HG02642 (cell line): Measurements from ENCODE around the gene RBBP8NL.

ENCODE experiments used
- ATAC-seq: cut with Tn5 transposase; IDR thresholded peaks from one replicate; pipeline ENCODE4 v1.9.1; 2021; ENCODE audit warnings: mild to moderate bottlenecking; ENCODE audit not compliant: unreplicated experiment, poor library complexity

The RBBP8NL gene

GRCh38 chr20:62427172-62428001, at the start of gene RBBP8NL:
Gene RBBP8NL, minus strand, starts transcription at chr20:62427539. Its CDS starts 7,892 bp downstream, at chr20:62419647.
- ATAC-seq, result no peak

GRCh38 chr20:62476056-62476838, 48.9 kb upstream of the RBBP8NL start:
- no peak for ATAC-seq

DNA sequence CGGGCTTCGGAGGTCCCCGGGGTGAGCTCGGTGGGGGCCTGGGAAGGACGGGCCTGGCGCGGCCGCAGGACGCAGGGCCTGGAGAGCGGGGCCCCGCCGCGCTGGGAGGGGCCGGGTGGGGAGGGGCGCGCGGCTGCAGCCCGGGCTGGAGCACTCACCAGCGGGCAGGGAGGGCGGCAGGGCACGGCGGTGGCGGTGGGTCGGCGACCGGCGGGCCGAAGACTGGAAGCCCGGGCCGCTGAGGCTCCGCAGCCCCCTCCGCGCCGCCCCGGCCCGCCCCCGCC, 48.4 kb upstream of the RBBP8NL start, which contains the start of gene GATA5:
GATA5 (minus strand) TSS at position 224 of the 284 bp plus-strand sequence. CDS start 474 bp downstream, outside the sequence.
- ATAC-seq, result no peak

DNA sequence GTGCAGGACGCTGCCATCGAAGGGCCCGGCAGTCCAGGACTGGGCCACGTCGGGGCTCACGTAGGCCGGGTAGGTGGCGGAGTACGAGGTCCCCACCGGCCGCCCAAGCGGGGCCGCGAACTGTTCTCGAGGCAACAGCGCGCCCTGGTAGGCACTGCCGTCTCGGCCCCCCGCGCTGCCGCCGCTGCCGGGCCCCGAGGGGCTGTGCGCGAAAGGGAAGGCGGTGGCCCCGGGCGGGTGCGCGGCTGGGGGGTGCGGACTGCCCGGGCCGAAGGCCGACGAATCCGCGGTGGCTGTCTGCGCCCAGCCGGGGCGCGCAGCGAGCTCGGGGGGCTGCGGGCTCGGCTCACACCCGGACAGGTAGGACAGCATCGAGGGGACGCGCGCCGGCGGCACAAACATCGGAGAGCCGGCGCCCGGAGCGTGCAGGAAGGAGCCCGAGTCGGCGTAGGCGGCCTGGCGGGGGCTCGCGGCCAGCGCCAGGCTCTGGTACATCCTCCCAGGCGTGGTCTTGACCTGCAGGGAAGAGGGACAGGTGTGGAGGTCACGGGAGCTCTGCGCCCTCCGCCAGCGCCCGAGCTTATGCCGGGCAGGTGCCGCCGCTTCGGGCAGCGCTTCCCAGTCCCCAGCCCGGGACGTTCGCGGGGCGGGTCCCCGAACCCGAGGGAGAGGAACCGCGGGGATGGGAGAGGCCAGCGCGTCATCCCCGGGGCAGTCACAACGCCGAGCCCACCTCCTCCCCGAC, 47.9 kb upstream of the RBBP8NL start:
- ATAC-seq, result no peak

DNA sequence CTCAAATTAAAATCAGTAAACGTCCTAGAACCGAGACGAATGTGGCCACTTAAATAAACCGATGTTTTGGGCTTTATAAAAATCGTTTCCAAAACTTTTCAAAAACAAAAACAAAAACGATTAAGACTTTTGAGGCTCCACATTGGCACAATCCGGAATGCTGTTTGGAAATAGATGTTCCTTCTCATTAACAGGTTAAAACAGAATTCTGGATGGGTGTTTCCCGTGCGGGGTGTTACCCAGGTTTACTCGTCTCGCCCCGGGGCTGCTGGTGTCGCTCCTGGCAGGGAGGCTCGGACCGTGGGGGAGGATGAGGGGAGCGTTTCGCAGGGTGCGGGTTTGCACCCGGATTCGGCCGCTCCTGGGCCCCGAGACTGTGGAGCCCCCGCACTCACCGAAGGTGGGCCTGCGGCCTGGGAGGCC, 47.3 kb upstream of the RBBP8NL start:
- no peak for ATAC-seq

- ATAC-seq, result no peak
Measured at GRCh38 chr20:62473717-62474603, 46.6 kb upstream of the RBBP8NL start.

DNA sequence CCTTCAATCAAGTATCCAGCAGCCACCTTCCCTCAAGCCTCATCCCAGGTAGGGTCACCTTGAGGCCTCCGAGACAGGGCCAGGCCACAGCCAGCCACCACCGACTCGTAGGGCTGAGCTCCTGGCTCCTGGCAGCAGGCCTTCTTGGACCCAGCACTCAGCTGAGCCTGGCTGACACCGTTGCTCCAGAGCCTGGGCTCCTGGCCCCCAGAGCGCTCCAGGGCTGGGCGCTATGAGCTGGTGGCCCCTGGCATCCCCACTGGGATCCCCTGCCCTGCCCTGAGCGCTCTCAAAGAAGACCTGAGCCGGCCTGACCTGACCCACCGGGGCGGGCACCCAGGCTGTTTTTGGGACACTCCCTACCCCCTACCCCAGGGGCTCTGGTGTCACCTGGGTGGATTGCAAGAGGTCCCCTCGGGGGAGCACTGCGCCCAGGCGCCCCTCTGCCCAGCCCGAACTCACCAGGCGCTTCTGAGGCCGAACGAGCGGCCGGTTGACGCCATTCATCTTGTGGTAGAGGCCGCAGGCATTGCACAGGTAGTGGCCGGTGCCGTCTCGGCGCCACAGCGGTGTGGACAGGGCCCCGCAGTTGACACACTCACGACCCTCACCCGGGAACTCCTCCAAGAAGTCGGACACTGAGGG, 45.7 kb upstream of the RBBP8NL start:
- ATAC-seq, result no peak

DNA sequence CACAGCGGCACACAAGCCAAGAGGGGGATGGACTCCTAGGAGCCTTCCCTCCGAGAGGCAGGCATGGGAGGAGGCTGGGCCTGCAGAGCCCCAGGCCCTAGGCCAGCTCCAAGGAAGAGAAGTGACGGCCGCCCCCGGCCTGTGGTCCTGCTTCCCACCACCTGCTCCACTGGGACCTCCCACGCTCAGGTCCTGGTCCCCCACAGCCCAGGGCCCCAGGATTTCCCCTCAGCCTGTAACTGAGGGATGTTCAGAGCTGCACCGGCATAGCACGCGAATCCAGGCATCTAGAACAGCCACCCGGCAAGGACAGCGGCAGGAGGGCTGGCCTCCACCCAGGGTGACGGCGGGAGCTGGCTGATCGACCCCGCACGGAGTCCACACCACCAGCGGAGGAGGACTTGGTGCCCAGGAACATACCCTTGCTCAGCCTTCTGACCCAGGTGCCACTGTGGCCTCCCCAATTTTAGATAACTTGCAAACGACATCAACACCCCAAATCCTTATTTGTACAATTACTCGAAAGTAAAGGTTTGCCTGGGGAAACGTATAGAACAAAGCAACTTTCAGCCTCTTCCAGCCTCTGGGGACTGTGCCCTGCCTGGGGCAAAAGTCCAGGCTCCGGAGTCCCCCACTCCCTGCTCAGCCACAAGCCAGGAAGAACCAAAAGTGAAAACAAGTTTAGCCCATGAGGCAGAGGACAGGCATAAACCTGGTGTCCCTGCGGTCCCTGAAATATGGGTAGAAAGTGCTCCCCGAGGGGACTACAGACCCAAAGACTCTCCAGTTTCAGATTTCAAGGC, 45.0 kb upstream of the RBBP8NL start:
- no peak for ATAC-seq

DNA sequence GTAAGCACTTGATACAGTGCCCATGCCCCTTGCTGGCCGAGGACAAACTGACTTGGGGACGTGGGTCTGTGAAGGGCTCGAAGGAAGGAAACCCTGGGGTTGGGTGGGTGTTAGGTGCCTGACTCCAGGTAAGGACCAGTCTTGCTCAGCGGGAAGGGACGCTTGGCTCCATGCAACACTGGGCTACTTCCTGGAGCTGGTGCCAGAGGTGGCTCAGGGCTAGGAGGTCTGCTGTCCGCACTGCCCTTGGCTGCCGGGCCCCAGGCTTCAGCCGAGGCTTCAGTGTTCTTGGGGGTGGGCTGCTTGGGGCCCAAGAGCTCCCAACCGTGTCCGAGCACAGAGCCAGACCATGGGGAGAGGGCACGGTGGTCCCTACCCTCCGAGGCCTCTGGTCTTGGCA, 43.1 kb upstream of the RBBP8NL start:
- no peak for ATAC-seq

DNA sequence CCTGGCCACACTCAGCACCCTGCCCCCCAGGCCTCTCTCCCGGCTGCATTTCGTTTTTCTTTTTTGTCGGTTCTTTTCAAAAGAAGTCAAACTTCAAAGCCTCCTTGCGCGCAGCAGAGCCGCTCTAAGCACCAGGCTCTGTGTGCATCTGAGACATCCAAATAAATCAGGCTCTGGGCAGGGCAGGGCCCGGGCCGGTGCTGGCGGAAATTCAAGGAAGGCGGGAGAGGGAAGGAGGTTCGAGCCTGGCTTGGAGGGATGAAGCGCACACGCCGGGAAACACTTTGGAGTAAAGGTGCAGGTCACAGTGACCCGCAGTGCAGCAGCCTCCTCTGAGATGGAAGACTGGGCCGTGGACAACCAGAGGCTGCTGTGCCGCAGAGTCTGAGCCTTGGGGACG, 42.7 kb upstream of the RBBP8NL start:
- no peak for ATAC-seq

GRCh38 chr20:62469352-62469751, 42.0 kb upstream of the RBBP8NL start:
- no peak for ATAC-seq

- no peak for ATAC-seq
Measured at GRCh38 chr20:62466806-62467537, 39.6 kb upstream of the RBBP8NL start.

DNA sequence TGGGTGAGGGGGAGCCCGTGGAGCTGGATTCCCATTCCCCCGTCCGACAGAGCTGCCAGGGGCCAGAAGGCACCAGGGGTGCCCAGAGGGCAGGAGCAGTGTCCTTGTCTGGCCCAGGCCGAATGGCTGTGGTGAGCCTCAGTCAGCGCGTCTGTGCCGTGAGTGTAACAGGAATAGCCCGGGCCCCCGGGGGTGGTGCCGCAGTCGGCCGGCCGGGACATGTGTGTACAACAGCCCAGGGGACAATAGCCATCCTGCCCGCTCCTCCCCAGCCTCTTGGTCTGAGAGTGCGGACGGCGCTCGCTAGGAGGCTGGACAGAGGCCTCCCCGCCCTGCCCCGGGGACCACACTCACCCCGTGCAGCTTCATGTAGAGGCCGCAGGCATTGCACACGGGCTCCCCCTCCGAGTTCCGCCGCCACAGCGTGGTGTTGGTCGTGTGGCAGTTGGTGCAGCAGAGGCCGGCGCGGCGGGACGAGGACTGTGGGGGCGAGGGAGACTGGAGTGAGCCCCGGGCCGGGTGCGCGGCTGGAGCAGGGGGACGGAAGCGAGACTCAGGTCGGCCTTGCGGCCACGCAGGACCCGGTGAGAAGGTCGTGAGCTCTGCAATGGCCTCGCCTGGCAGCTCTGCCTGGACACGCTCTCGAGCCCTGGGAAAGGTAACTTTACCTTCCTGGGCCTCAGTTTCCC, 38.9 kb upstream of the RBBP8NL start:
- ATAC-seq, result no peak

DNA sequence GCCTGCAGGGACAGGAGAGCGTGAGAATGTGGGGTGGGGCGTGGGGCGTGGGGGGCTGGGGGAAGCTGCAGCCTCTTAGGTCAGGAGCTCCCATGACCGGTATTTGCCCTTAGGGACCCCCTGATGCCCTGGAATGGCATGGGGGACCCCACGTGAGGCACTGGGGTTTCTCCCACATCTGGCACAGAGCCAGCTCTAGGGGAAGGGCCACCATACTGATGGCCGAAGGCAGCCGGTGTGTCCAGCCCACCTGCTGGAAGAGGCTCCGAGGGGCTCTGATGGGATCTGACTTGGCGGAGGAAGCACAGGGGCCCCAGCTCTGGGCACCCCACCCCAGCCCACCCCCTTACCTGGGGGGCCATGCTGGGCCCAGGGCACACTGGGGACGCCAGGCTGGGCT, 37.7 kb upstream of the RBBP8NL start:
- ATAC-seq, result no peak

- ATAC-seq, result no peak
Measured at GRCh38 chr20:62464425-62464770, 37.1 kb upstream of the RBBP8NL start.

DNA sequence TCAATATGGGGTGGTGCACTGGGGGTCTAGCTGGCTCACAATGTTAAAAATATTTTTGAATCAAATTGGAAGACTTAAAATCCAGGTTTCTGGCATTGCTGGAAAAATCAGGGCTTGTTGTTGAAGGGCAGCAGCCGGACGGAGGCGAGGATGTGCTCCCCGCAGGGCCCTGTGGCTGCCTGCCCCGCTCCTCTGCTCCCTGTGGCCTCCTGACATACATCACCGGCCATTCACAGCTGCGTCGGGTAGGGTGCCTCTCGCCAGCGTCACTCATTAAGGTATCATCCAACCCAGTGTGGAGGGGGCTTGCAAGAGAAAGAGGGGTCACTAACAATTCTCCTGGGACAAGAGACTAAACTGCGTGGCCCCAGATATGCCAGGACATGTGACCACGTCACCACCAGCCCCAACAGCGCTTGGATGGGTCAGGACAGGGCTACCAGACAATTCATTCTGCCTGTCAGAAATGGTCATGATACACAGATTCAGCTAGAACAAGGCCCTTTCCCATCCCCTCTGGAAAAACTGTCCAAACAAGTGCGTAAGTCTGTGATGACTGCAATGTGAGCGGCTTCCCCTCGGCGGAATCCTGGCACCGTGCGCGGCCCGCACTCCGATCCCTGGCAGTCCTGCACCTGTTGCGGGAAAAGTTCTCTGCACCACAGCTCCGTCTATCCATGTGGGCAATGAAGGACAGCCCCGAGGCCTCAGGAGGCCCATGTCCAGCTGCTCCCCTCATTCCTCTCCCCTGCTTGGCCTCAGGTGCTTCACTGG, 36.5 kb upstream of the RBBP8NL start:
- ATAC-seq, result no peak
